HG03460 (cell line): ENCODE data around the gene IGFBP5.

Experiments used
- ATAC-seq: cut with Tn5 transposase; IDR thresholded peaks from one replicate; pipeline ENCODE4 v1.9.1; 2021; ENCODE audit not compliant: unreplicated experiment

Gene IGFBP5

GRCh38 chr2:216666461-216667233, 28.7 kb downstream of the IGFBP5 start:
- ATAC-seq: peak; percentile 63

- no peak for ATAC-seq
Observed at GRCh38 chr2:216665717-216666116, 29.6 kb downstream of the IGFBP5 start.

GRCh38 chr2:216665242-216665641, 30.1 kb downstream of the IGFBP5 start:
- ATAC-seq: no peak

GRCh38 chr2:216664593-216665034, 30.7 kb downstream of the IGFBP5 start:
- no peak for ATAC-seq

GRCh38 chr2:216663846-216664245, 31.5 kb downstream of the IGFBP5 start:
- ATAC-seq: no peak

GRCh38 chr2:216663106-216663505, 32.2 kb downstream of the IGFBP5 start:
- ATAC-seq: no peak

GRCh38 chr2:216661639-216662375, 33.5 kb downstream of the IGFBP5 start:
- ATAC-seq: no peak

GRCh38 chr2:216661051-216661450, 34.3 kb downstream of the IGFBP5 start:
- no peak for ATAC-seq

GRCh38 chr2:216660496-216660895, 34.9 kb downstream of the IGFBP5 start:
- no peak for ATAC-seq

GRCh38 chr2:216659276-216659675, 36.1 kb downstream of the IGFBP5 start:
- no peak for ATAC-seq

GRCh38 chr2:216658757-216659156, 36.6 kb downstream of the IGFBP5 start:
- ATAC-seq: no peak

- no peak for ATAC-seq
Observed at GRCh38 chr2:216657980-216658379, 37.4 kb downstream of the IGFBP5 start.

GRCh38 chr2:216657086-216657855, 38.1 kb downstream of the IGFBP5 start:
- no peak for ATAC-seq

GRCh38 chr2:216654528-216655052, 40.8 kb downstream of the IGFBP5 start:
- ATAC-seq: no peak

- ATAC-seq: no peak
Observed at GRCh38 chr2:216653931-216654365, 41.4 kb downstream of the IGFBP5 start.

GRCh38 chr2:216653093-216653799, 42.1 kb downstream of the IGFBP5 start:
- no peak for ATAC-seq

- ATAC-seq: no peak
Observed at GRCh38 chr2:216652566-216652965, 42.8 kb downstream of the IGFBP5 start.

GRCh38 chr2:216651351-216651881, 43.9 kb downstream of the IGFBP5 start:
- no peak for ATAC-seq

GRCh38 chr2:216650626-216651257, 44.6 kb downstream of the IGFBP5 start:
- no peak for ATAC-seq

GRCh38 chr2:216649574-216649973, 45.8 kb downstream of the IGFBP5 start:
- no peak for ATAC-seq
